ENCODE data around the gene GABRR2.

- TF ChIP-seq ZBTB7A (tag by site-specific recombination; IDR thresholded peaks at IDR 0.05; ENCODE audit: low read depth) (no peak), ZBTB44 (tag by site-specific recombination; IDR thresholded peaks at IDR 0.05) (no peak), CTCF (tag by site-specific recombination; IDR thresholded peaks at IDR 0.05) (no peak), ZNF114 (tag by site-specific recombination; IDR thresholded peaks at IDR 0.05) (no peak), ZNF24 (tag by site-specific recombination; IDR thresholded peaks at IDR 0.05) (no peak), ZNF274 (IDR thresholded peaks at IDR 0.05; ENCODE audit: low read length) (no peak), ZNF274 (tag by site-specific recombination; IDR thresholded peaks at IDR 0.05; ENCODE audit: borderline replicate concordance) (no peak), ZNF777 (tag by site-specific recombination; IDR thresholded peaks at IDR 0.05; ENCODE audit: borderline replicate concordance) (no peak), REST (tag by site-specific recombination; IDR thresholded peaks at IDR 0.05) (no peak), ZFP37 (tag by site-specific recombination; IDR thresholded peaks at IDR 0.05) (no peak), ZNF350 (tag by site-specific recombination; IDR thresholded peaks at IDR 0.05) (no peak), PRDM10 (tag by site-specific recombination; IDR thresholded peaks at IDR 0.05) (no peak), YY1 (tag by site-specific recombination; IDR thresholded peaks at IDR 0.05) (no peak), KLF16 (tag by site-specific recombination; IDR thresholded peaks at IDR 0.05) (no peak)
These were observed 39.2 kb downstream of the GABRR2 start for GRCh38 chr6:89275900-89276299.
